LHCN-M2 (cell line): ENCODE results near the gene PRKD1. TPM values are rescaled to one million over a fixed set of nuclear protein-coding genes. Genes with fewer than 3 reads are reported as not detected.

Experiments used
- DNase-seq: peaks from one replicate; pipeline ENCODE4 v3.0.0-alpha.2; 2012; ENCODE audit warnings: low read depth
- total RNA-seq: library from RNA; depleted of rRNA; stranded (reverse); fragments of >200 nt; gene quantifications from 2 replicates; pipeline ENCODE4 v1.2.3, GENCODE V29; 2014

PRKD1 gene
- total RNA-seq, 1 experiment from 2014 or later, result 23.1 TPM

GRCh38 chr14:29681316-29681715 lies 246.3 kb downstream of the PRKD1 start:
- peak; percentile 73 for DNase-seq

- DNase-seq, result no peak
Measured at GRCh38 chr14:29674566-29675285, 252.9 kb downstream of the PRKD1 start.

DNA sequence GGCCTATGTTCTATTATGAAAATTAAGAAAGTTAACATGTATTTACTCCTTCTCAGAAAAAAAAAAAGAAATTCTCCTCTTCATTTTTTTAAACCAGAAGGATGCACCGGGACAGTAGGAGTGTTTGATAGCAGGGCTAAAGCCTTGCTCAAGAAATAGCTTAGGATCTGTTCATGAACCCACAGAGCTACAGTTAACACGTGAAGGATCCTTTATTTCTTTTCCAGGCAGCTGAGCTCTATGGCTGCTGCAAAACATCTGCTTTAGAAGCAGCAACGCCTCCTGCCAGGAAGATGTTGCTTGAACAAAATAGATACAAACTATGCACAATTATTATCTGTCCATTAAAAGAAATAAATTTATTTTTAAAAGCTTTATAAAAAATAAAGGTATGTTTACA lies 254.8 kb downstream of the PRKD1 start:
- DNase-seq, result no peak

GRCh38 chr14:29671034-29671433 lies 256.6 kb downstream of the PRKD1 start:
- DNase-seq, result peak; percentile 71

GRCh38 chr14:29668201-29668600 lies 259.4 kb downstream of the PRKD1 start:
- DNase-seq, result no peak

GRCh38 chr14:29664515-29664914 lies 263.1 kb downstream of the PRKD1 start:
- no peak for DNase-seq

DNA sequence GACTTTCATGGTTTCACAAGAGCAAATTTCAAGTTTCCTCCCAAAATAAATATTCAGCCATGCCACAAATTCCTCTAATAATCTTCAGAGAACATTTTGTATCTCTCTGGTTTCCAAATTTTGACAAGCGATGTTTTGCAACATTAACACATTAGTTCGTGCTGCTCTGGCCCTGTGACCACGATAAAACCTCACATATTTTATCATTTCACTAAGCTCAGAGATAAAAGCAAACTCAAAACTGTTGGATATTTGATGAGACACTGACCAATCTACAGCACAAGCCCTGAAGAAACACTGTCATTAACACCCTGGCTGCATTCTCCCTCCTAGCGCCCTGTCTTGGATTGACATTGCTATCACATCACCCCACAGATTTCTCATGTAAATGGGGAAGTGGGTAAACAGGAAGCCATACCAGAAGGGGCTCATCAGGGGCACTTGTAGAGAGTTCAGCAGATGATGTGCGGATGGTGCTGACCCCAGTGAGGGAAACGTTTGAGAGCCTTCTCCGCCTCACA lies 264.3 kb downstream of the PRKD1 start:
- peak; percentile 84 for DNase-seq

DNA sequence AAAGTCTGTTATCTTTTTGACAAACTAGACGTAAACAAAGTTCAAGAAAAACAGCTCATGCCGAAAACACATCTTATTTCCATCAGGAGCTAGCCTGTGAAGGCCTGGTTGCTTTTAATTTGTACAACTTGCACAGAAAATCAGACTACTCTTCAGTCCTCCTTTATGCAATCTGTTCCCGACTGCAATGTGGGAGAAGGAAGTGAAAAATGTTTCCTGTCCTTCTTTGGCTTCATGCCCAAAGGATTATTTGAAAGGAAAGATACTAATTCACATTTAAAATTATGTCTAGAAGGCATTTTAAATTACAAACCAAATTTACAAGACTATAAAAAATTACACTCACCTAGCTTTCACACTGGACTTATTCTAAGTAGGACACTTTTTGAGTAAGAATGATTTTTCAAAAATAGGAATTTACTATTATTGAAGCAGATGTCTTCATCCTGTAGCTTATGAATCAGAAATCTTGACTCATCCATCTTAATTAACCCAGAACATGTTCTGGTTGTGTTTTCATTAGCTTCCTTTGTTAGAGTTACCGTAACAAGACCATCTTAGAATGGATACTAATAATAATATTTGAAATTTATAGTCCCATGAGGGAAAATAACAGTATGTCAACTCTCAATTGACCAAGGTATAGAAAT lies 272.6 kb downstream of the PRKD1 start:
- DNase-seq, result peak; percentile 69

DNA sequence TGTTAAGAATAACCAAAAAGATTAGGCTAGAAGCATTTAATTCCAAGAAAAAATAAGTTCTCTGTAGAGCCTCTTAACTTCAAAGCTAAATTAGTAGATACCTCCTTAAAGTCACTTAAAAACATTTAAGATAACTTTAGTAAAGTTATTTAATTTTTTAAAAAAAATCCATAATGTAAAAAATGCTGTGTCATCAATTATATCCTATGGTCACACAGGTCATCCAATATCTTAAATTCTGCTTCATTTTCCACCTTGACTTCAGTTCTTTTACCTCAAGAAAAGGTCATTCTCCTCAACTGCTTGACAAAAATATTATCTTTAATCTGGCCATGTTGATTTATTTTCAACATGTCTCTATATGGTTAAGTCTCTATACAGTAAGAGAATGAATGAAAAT lies 274.3 kb downstream of the PRKD1 start:
- DNase-seq, result no peak

DNA sequence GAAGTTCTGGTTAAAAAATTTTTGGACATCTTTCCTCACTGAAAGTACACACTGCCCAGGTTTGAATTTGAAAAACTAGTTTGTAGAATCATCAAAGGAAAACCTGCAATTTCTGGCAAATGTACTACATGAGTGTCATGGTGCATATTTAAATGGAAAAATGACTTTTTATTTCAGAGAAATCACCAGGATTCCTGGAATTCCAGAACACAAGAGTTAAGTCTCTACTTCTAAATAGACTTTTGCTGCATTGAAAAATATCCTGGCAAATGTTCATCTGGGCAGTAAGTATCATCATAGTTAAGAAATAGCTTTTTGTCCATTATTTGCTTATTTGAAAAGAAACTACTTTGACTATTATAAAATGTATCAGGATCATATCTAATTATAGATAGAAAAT lies 275.1 kb downstream of the PRKD1 start:
- no peak for DNase-seq

GRCh38 chr14:29650554-29651269 lies 276.9 kb downstream of the PRKD1 start:
- no peak for DNase-seq

DNA sequence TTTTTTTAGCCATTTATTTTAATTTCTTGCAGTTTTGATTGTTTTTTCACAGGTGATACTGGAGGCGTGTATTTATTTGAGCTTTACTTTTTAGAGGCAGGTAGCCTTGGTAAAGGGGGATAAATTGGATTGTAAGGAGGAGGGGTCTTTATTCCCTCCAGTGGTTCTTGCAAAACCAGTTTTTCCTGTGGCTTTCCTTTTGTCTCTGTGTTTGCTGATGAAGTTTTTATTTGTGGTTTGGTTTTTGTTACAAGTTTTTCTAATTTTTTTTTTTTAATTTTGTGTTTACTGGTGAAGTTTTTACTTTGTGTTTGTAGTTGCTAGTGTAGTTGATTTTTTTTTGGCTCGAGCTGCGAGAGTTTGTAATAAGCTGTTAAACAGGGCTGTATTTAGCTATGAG lies 278.5 kb downstream of the PRKD1 start:
- no peak for DNase-seq

DNA sequence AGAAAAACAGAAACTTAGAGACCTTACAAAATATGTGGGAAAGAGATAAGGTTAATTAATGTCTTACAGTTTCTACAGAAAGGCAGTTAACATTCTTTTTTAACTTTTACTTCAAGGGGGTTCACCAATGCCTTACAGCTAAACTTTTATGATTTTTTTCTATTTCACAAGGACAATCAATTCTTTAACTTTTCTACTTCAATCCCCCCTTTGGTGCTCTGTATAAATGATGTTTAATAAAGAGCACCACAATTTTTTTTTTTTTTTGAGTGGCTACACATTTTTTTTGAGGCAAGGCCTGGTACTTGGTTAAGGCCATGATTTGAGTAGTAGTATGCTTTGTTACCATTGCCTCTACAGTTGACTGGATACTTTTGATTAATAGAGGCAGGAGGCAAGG lies 279.6 kb downstream of the PRKD1 start:
- DNase-seq, result peak; percentile 29

DNA sequence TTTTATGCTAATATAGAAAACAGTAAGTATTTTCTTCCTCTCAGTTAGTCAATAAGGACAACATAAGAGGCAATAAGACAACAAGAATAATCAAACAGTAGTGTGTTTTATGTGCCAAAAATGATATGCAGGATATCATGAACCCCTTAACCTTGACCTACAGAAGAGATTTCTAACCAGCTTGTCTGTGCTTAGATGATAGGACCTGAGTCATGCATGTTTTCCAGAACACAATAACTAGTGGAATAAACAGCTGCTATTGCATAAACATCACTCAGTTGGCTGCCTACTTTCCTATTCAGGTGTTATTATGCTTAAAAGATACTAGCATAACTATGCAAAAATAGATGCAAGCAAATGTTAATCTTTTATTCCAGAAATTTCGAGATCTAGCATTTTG lies 282.5 kb downstream of the PRKD1 start:
- DNase-seq, result peak; percentile 67

- peak; percentile 31 for DNase-seq
Measured at GRCh38 chr14:29643433-29644211, 284.0 kb downstream of the PRKD1 start.

DNA sequence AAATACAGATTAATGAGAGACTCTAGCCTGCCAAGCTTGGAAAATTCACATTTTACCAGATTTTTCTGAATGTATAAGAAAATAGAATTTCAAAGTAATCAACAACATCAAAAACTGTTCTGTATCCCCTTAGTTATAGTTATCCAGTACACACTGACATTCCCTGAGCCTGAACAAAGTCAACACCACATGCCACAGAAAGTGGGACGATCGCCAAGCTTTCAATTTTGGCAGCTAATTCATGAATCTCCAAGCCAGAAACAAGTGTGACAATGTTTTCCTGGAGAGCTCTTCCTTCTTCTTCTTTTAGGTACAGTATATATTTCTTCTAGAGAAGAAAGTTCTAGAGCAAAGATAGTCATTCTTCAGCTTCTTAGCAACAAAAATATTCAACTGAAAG lies 290.2 kb downstream of the PRKD1 start:
- peak; percentile 81 for DNase-seq

- no peak for DNase-seq
Measured at GRCh38 chr14:29636870-29637269, 290.8 kb downstream of the PRKD1 start.

GRCh38 chr14:29630566-29631160 lies 297.0 kb downstream of the PRKD1 start:
- DNase-seq, result peak; percentile 52

DNA sequence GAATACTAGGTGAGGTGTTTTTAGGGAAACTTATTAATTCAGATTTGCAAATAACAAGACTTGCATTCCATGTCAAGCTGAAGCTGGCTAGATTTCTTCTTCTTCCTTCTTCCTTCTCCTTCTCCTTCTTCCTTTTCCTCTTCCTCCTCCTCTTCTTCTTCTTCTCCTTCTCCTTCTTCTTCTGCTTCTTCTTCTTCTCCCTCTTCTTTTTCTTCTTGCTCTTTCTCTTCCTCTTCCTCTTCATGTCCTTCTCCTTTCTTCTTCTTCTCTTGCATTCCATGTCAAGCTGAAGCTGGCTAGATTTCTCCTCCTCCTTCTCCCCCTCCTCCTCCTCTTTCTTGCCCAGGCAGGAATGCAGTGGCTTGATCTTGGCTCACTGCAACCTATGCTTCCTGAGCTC lies 297.8 kb downstream of the PRKD1 start:
- no peak for DNase-seq

GRCh38 chr14:29627137-29627536 lies 300.5 kb downstream of the PRKD1 start:
- peak; percentile 58 for DNase-seq
